ENCODE results near the gene VGLL4.
"Not testable (repeated sequence)": the region's sequence is repeated elsewhere in the genome, so short reads cannot be mapped to it uniquely, and the experiment has no call there.

VGLL4 gene

DNA sequence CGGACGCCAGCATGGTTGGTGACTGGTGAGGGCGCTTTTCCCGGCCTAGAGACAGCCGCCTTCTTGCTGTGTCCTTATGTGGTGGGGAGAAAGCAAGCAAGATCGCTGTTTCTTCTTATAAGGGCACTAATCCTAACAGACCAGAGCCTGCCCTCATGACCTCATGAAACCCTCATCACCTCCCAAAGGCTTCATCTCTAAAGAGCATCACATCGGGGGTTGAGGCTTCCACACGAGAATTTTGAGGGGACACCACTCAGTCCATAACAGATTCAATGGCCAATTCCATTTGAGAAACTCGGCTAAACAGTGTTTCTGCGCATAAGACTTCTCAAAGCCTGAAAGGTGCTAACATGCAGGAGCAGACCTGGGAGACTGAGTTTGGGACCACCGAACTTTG is 54.0 kb downstream of the VGLL4 start:
- no peak for DNase-seq (ENCODE audit: insufficient read length, low spot score)
- no peak for FAIRE-seq

DNA sequence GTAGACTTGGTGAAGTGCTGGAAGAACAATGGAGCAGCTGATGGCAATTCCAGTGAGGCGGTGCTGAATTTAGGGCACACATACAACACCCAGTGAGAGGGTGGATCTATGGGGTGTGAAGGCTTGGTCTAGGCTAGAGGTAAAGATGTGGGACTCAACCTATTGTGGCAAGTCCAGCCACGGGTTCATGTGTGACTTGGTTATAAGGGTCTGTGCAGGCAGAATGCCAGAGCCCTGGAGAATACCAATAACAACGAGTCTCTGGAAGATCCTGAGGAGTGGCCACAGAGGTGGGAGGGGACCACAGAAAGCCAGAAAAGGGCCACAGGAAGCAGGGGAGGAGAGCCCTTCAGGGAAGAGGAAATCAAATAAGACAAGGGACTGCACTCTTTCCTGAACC is 55.0 kb downstream of the VGLL4 start:
- FAIRE-seq (no peak), DNase-seq (ENCODE audit: insufficient read length, low spot score) (no peak)

GRCh38 chr3:11588338-11588737 is 55.4 kb downstream of the VGLL4 start:
- DNase-seq (ENCODE audit: insufficient read length, low spot score) (no peak), FAIRE-seq (no peak)

- FAIRE-seq: no peak
- no peak for DNase-seq (ENCODE audit: insufficient read length, low spot score)
Measured at GRCh38 chr3:11587766-11588165, 55.9 kb downstream of the VGLL4 start.

DNA sequence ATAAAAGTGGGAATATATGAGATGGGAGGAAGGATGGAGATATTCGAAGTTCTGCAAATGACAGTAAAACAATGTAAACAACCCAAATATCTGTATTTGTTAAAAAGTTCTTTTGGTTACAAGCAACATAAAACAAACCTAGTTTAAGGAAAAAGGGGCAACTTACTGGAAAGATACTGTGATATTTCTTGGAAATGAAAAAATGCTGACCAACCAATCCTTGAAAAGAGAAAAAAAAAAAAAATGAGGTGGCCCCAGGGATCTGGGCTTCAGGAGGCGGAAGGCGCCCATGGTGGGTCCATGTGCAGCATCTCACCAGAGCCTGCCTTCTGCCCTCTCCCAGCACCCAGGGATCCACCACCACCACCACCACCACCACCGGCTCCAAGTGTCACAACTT is 59.1 kb downstream of the VGLL4 start:
- no peak for FAIRE-seq
- DNase-seq (ENCODE audit: insufficient read length, low spot score): no peak

DNA sequence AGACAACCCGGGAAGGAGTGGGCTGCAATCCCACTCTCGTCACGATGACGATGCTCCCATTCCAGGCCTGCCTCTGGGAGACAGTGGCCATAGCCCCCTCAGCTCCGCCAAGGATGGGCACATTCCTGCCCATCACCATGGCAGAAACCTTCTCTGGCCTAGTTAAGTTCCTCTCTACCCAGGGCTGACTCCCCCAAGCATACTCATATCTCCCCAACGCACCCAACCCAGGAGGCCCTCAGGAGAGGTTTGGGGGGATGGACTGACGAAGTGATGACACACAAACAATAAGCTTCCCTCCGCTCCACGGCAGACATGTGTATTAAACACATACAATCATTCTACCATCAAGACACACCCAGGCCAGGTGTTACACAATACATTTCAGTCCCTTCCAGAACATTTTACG is 60.1 kb downstream of the VGLL4 start:
- no peak for FAIRE-seq
- no peak for DNase-seq (ENCODE audit: insufficient read length, low spot score)

GRCh38 chr3:11583235-11583634 is 60.5 kb downstream of the VGLL4 start:
- no peak for FAIRE-seq
- no peak for DNase-seq (ENCODE audit: insufficient read length, low spot score)

DNA sequence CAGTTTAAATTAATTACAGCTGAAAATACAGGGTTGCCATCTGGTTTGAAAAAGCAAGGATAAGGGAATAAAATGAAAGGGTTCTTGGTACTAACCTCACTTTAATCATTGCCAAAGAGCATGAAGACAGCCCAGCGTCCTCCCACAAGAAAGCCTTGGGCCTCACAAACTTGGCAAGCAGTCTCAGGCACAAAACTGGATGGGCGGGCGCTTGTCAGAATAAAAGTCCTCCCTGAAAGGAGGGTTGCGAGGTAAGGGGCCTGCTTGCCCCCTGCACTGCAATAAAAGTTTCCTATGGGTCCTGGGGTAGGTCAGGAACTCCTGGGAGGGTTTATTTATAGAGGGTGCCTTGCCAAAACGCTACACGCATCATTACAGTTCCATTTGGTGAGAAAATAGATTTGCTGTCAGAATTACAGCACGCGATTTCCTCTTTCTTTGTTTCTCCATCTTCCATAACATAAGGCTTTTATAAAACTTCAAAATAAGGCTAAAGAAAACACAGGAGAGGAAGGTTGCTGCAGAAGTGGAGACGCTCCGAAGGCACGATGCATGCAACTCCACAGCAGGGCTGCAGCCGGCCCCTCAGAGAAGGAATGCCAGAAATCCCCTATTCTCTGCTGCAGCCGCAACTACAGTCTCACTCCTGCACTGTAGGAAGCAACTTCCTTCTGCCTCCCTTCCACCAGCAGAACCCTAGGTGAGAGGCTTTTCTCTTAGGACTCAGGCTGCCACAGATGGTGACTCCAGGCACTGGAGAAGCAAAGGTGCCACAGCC is 61.3 kb downstream of the VGLL4 start:
- no peak for FAIRE-seq
- DNase-seq (ENCODE audit: insufficient read length, low spot score): peak; percentile 59

GRCh38 chr3:11581237-11582190 is 62.2 kb downstream of the VGLL4 start:
- no peak for DNase-seq (ENCODE audit: insufficient read length, low spot score)
- no peak for FAIRE-seq

GRCh38 chr3:11580645-11581044 is 63.1 kb downstream of the VGLL4 start:
- no peak for FAIRE-seq

GRCh38 chr3:11578169-11578568 is 65.5 kb downstream of the VGLL4 start:
- FAIRE-seq (no peak), DNase-seq (ENCODE audit: insufficient read length, low spot score) (no peak)

More at GRCh38 chr3:11580645-11581044, 63.1 kb downstream of the VGLL4 start:
- DNase-seq (ENCODE audit: insufficient read length, low spot score): no peak

DNA sequence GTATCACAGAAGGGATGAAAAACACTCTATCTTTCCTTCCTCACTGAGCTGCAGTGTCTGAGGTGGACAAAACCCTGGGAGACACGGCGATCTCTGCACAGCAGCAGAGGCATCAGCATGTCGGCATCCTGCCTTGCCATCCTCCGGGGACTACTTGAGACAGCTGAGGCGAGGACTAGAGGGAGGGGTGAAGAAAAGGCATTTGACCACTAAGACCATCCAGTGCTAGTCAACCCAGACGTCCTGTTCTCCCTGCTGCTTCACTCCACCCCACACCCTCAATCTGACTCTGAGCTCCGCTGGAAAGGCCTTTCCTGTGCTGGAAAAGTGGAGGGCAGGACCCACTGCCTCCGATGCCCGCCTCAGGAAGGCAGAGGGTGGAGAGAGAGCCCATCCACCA is 67.3 kb downstream of the VGLL4 start:
- DNase-seq (ENCODE audit: insufficient read length, low spot score) (no peak), FAIRE-seq (no peak)

DNA sequence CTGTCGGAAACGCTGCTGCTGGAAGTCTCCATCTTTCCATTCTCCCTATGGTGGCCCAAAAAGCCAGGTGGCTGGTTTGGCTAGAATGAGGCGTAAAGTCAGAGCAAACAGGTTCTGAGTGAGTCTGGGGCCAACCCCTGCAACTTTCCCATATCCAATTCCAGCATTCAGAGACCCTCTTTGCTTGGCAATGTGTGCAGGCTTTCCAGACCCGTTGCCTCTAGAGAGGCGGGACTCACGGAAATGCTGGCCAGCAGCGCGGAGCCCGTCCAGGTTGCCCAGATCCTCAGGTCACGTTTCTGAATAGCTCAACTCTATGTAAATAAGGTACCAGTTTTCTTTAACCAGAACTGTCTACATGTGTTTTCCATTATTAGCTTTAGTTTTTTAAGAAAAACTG is 68.0 kb downstream of the VGLL4 start:
- DNase-seq (ENCODE audit: insufficient read length, low spot score) (no peak), FAIRE-seq (no peak)

DNA sequence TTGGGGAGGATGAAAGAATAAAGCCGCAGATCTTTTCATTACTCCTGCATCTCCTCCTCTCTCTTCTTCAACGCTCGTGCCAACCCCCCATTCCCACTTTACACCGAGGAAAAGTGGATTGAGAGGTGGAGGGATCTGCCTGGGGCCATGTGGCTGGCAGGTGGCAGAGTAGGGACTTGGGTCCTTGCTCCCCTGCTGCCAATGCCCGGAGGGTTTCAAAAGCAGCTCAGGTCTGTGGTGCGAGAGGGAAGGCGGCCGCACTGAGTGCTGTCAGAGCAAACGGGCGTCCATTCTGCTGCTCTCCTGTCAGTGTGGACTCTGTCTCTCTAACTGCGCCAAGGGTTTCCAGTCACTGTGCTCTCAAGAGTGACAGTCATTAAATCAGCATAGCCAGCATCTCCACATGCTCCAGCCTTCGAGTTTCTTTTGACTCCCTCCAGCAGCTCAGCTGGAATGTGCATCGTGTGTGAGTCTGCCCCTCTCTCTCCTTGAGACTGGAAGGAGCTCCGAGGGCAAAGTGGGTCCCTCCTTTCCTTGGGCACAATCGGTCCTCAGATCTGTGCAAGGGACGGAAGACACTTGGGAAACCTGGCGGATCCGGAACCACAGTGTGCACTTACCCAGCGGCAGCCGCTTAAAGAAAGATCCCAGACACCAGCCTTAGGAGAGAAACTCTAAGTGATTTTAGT is 68.6 kb downstream of the VGLL4 start:
- no peak for DNase-seq (ENCODE audit: insufficient read length, low spot score)
- no peak for FAIRE-seq

DNA sequence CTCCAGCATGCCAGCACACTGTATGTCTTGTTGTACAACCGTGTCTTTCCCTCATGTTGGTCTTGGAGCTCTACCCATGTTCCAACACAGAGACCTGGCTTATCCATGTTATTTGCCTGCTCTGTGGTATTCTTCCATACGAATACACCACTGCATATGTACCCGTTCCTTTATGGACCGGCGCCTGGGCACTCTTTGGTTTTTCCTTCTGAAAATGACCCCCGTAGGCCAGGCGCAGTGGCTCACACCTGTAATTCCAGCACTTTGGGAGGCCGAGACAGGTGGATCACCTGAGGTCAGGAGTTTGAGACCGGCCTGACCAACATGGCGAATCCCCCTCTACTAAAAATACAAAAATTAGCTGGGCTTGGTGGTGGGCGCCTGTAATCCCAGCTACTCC is 71.1 kb downstream of the VGLL4 start:
- FAIRE-seq: peak; percentile 31
- not testable (repeated sequence) for DNase-seq (ENCODE audit: insufficient read length, low spot score)

GRCh38 chr3:11570789-11571495 is 72.8 kb downstream of the VGLL4 start:
- FAIRE-seq (peak; percentile 9), DNase-seq (ENCODE audit: insufficient read length, low spot score) (no peak)

DNA sequence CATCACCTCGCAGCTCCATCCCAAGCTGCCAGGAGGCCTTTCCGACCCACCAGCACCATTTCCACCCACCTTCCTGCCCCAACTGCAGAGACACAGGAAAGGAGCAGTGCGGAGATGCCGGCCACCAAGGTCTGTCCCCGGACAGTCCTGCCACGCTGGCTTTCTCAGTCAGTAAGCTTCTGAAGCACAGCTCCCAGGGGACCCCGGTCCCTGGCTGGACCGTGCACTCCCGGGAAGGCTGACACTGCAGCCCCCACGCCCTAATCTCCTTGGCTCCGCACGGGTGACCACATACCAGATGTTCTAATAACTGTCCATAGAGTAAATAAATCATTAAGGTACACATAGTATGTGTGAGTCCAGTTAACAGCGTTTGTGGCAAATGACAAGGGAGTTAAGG is 73.5 kb downstream of the VGLL4 start:
- FAIRE-seq (peak; percentile 13), DNase-seq (ENCODE audit: insufficient read length, low spot score) (no peak)

DNA sequence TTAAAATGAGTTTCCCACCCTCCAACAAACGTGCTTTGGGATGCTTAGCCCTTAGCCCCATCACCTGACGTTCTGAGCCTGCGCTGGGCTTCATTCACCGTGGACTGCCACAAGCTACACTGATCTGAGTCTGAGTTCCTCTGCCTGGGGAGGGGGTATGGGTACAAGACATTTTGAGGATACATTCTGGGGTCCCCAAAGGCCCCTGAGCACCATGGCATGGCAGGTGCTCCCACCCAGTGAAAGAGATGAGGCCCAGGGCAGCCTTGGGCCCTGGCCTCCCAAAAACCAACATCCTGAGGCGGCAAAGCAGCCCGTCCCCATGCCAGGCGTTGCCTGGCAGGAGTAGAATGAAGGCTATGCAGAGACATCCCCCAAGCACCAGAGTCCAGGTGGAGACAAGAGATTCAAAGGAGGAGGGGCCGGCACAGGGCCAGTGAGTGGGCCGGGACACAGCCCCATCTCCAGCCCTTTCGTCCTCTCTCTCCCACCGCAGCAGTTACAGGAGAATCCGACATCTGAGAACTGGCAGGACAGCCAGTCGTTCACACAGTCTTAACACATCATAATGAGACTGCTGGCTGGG is 74.5 kb downstream of the VGLL4 start:
- DNase-seq (ENCODE audit: insufficient read length, low spot score): no peak
- FAIRE-seq: no peak

- FAIRE-seq: peak; percentile 92
- peak; percentile 82 for DNase-seq (ENCODE audit: insufficient read length, low spot score)
Measured at GRCh38 chr3:11568503-11569155, 75.1 kb downstream of the VGLL4 start.
